PFSK-1 (cell line): ENCODE measurements around the gene DCUN1D4.

Experiments
- FOXP2 ChIP-seq: optimal IDR thresholded peaks from 2 replicates; pipeline ENCODE3; 2011; ENCODE audit warnings: borderline replicate concordance, control low read depth, inconsistent platforms; ENCODE audit not compliant: insufficient read depth; ENCODE audit errors: extremely low read length, extremely low read depth
- POLR2AphosphoS5 ChIP-seq: IDR thresholded peaks from 2 replicates; pipeline ENCODE4 v1.6.1; 2012; ENCODE audit warnings: low read depth, mild to moderate bottlenecking, control low read depth, low read length, moderate library complexity
- SIN3A ChIP-seq: IDR thresholded peaks from 2 replicates; pipeline ENCODE4 v1.6.1; 2012; ENCODE audit warnings: mild to moderate bottlenecking, low read length, moderate library complexity, borderline replicate concordance; ENCODE audit not compliant: insufficient read depth
- TAF1 ChIP-seq: IDR thresholded peaks from 2 replicates; pipeline ENCODE4 v1.6.1; 2012; ENCODE audit warnings: low read length, control low read depth, borderline replicate concordance; ENCODE audit not compliant: insufficient read depth
- TF ChIP-seq, protein P1 (sequence below), 2 experiments: IDR thresholded peaks; 2 replicates each; pipeline versions ENCODE4 v1.6.1 to v1.8.0; 2011 to 2012; ENCODE audit warnings: low read depth in 2 of 2, low read length in 2 of 2, control low read depth in 1 of 2, inconsistent platforms in 1 of 2, mild to moderate bottlenecking in 1 of 2, moderate library complexity in 1 of 2; ENCODE audit not compliant: insufficient read depth in 1 of 2

The DCUN1D4 gene

GRCh38 chr4:51925307-51925706 is 82.4 kb downstream of the DCUN1D4 start:
- TF ChIP-seq FOXP2 (no peak), SIN3A (no peak), POLR2AphosphoS5 (no peak), TAF1 (no peak)
- TF ChIP-seq, protein P1, sequence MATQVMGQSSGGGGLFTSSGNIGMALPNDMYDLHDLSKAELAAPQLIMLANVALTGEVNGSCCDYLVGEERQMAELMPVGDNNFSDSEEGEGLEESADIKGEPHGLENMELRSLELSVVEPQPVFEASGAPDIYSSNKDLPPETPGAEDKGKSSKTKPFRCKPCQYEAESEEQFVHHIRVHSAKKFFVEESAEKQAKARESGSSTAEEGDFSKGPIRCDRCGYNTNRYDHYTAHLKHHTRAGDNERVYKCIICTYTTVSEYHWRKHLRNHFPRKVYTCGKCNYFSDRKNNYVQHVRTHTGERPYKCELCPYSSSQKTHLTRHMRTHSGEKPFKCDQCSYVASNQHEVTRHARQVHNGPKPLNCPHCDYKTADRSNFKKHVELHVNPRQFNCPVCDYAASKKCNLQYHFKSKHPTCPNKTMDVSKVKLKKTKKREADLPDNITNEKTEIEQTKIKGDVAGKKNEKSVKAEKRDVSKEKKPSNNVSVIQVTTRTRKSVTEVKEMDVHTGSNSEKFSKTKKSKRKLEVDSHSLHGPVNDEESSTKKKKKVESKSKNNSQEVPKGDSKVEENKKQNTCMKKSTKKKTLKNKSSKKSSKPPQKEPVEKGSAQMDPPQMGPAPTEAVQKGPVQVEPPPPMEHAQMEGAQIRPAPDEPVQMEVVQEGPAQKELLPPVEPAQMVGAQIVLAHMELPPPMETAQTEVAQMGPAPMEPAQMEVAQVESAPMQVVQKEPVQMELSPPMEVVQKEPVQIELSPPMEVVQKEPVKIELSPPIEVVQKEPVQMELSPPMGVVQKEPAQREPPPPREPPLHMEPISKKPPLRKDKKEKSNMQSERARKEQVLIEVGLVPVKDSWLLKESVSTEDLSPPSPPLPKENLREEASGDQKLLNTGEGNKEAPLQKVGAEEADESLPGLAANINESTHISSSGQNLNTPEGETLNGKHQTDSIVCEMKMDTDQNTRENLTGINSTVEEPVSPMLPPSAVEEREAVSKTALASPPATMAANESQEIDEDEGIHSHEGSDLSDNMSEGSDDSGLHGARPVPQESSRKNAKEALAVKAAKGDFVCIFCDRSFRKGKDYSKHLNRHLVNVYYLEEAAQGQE (IDR thresholded peaks at IDR 0.05; ENCODE audit: insufficient read depth in 1 of 2, low read depth in 2 of 2, low read length in 2 of 2), result no peak

DNA sequence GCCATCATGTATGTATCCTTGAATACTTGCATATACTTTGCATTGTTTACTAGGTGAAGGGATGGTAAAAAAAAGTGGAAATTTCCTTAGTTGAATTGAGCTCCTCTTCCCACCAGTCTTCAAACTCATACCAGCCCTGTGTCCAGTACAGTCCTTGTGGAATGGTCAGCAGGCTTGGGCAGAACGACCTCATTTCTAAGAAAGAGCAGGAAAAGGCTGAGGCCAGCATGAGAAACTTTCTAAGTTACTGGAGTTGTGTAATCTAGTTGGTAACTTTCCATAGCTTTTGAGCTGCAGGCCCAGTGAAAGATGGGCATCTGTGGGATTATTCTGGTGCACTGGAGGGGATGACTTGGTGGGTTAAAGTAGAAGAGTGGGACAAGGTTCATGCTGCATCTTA is 87.6 kb downstream of the DCUN1D4 start:
- TF ChIP-seq, protein P1 (IDR thresholded peaks at IDR 0.05; ENCODE audit: insufficient read depth in 1 of 2, low read depth in 2 of 2, low read length in 2 of 2), result no peak
- no peak for TF ChIP-seq FOXP2
- no peak for TF ChIP-seq POLR2AphosphoS5
- no peak for TF ChIP-seq TAF1
- TF ChIP-seq SIN3A, result no peak

GRCh38 chr4:51931461-51931860 is 88.5 kb downstream of the DCUN1D4 start:
- no peak for TF ChIP-seq FOXP2
- TF ChIP-seq TAF1, result no peak
- TF ChIP-seq, protein P1 (IDR thresholded peaks at IDR 0.05; ENCODE audit: insufficient read depth in 1 of 2, low read depth in 2 of 2, low read length in 2 of 2), result no peak
- TF ChIP-seq POLR2AphosphoS5, result no peak
- TF ChIP-seq SIN3A, result no peak

- TF ChIP-seq SIN3A, result no peak
- TF ChIP-seq POLR2AphosphoS5, result no peak
- no peak for TF ChIP-seq TAF1
These were observed 89.3 kb downstream of the DCUN1D4 start for GRCh38 chr4:51932261-51932660.

DNA sequence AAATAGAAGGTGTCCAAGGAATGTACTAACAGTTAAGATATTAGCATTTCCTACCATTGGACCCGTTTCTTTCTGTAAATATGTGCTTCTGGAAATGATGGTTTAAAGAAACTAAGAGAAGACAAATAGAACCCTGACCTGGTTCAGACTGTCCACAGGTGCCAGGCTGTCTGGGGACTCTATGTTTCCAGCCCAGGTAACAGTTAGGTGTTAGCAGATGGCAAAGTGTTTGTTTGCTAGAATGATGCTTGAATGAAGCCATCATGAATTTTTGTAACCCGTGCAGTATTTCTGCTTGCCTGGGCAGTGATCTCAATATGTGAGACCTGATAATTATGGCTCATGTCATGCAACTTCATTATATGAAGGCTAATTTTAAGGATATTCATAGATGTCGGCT is 89.7 kb downstream of the DCUN1D4 start:
- TF ChIP-seq FOXP2 (no peak), TAF1 (no peak), SIN3A (no peak), POLR2AphosphoS5 (no peak)
- TF ChIP-seq, protein P1 (IDR thresholded peaks at IDR 0.05; ENCODE audit: insufficient read depth in 1 of 2, low read depth in 2 of 2, low read length in 2 of 2), result no peak
